Raji (cell line): ENCODE measurements around the gene KIFC3.

Experiments
- POLR2A ChIP-seq: IDR thresholded peaks from 2 replicates; pipeline ENCODE4 v1.6.1; 2011; ENCODE audit warnings: low read depth, low read length, control low read depth; ENCODE audit not compliant: insufficient read depth

The KIFC3 gene

DNA sequence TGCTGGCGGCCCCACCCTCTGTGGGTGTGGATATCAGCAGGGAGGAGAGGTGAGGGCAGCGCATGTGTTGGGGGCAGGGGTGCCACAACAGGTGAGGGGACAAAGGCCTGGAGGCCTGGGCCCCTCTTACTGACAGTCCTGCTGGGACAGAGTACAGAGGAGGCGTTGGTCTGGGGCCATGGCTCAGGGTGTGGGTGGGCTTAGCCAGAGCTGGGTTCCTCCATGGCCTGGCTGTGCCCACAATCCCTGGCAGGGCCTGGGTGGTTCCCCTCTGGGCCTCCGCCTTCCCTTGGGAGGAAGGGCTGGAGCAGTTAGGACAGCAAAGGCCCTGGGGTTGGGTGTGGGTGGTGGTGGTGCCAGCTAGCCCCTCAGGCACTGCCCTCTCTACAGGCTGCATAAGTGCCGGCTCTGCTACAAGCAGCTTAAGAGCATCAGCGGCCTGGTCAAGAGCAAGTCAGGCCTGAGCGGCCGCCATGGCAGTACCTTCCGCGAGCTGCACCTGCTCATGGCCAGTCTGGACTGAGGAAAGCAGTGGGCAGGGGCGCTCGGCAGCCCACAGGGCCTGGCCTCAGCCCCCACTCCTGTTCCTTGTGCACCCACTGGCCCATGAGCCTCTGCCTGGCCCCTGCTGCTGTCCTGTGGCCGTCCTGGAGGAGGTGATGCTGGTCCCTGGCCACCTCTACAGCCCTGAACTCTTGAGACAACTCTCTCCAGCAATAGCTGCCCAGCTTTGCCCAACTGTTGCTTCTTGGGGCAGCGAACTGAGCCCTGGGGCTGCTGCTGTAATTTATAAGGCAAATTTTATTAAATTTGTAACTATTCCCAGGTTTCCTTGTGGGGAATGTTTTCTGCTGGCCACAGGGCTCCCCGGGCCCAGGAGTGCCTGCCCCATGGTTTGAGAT, 45.6 kb downstream of the KIFC3 start:
- TF ChIP-seq POLR2A = no peak

DNA sequence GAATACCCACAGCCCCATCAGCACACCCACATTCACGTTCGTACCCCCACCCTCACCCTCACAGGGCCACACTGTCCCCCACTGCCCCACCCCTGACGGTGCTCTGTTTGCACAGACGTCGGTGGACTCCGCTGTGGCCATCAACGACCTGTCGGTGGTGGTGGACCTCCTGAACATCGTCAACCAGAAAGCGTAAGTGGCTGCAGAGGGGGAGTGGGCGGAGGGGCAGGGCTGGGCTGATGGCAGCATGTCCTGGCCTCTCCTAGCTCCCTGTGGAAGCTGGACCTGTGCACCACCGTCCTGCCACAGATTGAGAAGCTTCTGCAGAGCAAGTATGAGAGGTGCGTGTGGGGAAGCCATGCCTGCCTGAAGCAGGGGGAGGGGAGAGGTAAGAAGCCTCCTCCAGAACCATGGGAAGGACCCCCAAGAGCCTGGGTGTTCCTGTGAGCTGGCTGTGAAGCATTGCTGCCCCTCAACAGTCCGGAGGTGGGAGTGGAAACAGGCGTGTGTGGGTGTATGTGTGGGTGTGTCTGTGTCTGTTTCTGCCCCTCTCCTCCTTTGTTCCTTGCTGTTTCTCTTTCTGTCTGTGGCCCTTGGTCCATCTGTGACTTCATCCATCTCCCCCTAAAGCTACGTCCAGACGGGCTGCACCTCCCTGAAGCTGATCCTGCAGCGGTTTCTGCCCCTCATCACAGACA, 46.4 kb downstream of the KIFC3 start:
- no peak for TF ChIP-seq POLR2A

DNA sequence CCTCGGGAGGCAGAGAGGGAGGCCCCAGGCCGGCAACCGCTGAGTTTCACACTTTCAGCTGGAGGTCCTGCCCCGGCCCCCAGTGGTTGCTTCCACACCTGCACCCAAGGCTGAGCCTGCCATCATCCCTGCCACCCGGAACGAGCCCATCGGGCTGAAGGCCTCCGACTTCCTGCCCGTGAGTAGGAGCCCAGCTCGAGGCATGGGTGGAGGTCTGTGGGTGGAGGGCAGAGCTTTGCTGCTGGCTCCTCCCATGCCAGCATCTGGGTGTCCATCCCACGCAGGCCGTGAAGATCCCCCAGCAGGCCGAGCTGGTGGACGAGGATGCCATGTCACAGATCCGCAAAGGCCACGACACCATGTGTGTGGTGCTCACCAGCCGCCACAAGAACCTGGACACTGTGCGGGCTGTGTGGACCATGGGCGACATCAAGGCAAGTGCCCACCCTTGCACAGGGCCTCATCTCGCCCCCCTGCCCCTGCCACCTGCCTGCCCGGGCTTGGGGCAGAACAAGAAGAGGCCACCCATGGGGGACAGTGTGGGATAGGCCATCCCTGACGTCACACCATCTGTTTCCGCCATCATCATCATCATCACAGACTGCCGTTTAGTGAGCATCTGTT, 47.1 kb downstream of the KIFC3 start:
- no peak for TF ChIP-seq POLR2A

DNA sequence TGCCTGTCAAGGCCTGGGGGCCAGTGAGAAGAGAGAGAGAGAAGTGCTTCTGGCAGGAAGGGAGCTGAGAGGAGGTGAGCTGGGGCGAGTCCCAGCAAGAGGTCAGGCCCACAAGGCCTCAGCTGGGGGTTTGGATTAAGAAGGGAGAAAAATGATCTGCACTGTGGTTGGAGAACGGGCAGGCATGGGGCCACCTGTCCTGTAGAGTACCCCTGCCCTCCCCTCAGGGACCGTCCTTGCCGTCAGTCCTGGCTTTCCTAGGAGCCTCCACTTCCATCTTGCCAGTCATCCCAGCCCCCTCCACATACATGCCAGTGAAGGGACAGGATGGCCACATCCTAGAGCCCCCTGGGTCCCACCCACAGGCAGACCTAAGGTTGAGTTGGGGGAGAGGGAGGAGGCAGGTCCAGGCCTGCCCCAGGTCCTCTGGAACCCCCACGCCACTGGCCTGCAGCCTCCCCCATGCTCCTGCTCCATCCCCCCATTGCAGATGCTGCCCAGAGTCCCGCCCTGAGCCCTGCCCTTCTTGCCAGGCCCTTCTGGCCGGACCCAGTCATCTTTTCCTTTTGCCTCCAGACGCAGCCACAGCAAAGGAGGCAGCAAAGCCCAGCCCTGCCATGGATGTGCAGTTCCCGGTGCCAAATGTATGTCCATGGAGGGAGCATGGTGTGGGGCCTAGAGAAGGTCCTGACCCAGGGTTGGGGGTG, 47.8 kb downstream of the KIFC3 start:
- TF ChIP-seq POLR2A = no peak

DNA sequence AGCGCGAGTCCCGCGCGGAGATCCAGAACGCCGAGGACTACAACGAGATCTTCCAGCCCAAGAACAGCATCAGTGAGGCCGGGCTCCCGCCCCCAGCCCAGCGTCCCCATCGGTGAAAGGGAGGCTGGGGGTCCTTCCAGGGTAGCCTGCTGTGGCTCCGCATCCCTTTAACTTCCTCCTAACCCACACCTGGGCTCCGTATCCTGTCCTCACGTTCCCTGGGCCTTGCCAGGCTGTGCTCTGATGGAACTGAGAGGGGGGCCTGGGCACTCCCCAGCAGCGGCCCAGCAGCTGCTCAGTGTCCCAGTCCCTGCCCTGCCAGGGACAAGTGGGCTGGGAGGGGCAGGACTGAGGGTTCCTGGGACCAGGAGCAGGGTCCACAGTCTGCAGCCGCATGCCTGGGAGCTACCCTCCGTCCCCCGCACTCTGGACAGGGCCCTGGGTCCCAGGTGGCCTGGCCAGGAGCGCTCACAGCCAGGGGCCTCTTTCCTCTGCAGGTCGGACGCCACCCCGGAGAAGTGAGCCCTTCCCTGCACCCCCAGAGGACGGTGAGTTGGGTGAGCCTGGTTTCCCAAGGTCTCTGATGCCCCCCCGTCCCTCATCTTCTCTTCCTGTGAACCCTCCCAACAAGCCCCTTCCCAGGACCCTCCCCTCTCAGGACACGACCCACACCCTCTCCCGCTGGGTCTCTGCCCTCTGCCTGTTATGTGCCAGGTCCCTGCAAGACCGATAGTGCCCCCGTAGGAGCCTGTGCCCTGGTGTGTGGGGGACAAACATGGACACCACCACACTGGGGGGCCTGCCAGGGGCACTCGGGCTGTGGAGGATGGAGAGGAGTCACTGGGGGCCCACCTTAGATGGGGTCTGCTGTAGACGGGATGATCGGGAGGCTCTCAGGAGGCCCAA, 48.6 kb downstream of the KIFC3 start:
- no peak for TF ChIP-seq POLR2A

DNA sequence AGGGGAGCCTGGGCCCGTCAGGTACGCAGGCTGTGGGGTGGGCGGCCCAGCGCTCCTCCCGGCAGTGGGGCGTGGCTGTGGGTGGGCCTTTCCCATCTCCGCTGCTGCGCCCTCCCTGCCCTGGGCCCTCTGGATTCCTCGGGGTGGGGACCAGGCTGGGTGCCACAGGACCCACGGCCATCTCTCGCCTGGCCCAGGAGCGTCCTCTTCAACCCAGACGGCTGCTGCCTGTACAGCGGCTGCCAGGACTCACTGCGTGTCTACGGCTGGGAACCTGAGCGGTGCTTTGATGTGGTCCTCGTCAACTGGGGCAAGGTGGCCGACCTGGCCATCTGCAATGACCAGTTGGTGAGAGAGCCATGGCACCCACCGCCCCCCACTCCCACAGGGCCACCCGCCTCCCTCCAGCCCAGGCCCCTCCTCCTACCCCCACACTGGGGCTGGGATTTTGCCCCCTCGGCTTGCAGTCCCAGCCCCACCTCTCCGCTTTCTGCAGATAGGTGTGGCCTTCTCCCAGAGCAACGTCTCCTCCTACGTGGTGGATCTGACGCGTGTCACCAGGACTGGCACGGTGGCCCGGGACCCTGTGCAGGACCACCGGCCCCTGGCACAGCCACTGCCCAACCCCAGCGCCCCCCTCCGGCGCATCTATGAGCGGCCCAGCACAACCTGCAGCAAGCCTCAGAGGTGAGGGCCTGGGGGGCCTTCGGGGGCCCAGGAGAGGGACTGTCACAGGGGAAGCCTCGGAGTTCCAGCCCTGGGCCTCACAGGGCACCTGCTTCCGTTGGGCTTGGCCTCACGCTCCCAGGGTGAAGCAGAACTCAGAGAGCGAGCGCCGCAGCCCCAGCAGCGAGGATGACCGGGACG, 49.5 kb downstream of the KIFC3 start:
- no peak for TF ChIP-seq POLR2A

DNA sequence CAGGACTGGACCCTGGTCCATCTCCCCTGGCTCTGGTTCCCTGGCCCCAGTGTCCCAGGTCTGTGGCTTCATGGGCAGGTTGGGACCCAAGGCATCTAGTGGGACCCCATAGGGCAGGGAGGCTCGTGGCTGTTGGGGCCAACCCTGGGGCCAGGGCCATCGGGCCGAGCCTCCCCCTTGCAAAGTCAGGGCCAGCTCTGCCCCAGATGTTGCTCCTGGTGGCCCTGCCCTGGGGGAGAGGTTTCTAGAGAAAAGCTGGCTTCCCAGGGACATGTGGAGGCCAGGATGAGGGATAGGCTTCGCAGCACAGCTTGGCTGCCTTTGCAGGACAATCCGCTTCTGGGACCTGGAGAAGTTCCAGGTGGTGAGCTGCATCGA, 50.1 kb downstream of the KIFC3 start:
- TF ChIP-seq POLR2A = no peak

DNA sequence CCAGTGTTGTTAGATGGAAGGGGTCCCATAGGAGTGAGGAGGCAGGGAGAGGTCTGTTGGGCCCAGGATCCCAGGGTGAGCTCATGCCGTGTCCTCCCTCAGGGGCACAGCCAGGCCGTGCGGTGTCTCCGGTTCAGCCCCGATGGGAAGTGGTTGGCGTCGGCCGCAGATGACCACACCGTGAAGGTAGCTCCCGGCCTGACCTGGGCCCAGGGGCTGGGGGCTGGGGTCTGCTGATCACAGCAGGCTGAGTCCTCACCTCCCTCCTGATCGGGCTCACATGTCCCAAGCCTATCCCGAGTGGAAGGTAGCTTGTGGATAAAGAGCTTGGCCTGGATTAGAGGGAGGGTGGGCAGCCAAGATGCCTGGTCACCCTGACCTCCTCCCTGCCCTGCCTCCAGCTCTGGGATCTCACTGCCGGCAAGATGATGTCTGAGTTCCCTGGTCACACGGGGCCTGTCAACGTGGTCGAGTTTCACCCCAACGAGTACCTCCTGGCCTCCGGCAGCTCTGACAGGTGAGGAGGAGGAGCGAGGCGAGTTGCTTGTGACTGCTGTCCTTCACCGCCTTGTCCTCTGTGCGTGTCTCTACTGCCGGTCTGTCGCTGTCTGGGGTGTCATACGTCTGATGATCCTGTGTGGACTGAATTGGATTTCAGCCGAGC, 50.6 kb downstream of the KIFC3 start:
- TF ChIP-seq POLR2A = no peak

DNA sequence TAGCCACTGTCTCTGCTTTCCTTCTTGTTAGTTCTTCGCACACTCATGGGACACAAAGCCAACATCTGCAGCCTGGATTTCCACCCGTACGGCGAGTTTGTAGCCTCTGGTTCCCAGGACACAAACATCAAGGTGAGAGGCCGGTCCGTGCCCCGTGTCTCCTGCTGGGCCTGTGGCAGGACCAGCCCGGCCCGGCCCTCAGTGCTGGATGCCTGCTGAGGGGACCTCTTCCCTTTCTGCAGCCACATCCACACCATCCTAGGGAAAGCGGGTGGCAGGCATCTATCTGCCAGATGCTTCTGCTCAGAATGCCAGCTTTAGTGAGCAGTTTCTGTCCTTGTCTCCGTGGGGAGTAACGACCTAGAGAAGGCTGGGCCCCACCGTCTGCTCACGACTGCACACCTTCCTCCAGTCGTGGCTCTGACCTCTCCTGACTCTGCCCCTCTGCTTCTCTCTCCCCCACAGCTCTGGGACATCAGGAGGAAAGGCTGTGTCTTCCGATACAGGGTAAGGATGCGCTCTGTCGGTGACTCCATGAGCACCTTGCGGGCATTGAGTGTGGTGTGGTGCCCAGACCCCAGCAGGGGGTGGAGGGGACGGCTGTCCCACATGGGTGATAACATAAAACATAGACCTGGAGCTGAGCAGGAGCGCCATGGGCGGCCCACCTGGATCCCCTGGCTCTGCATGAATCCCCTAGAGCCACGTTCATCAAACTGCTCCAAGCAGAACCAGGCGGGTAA, 51.3 kb downstream of the KIFC3 start:
- no peak for TF ChIP-seq POLR2A

DNA sequence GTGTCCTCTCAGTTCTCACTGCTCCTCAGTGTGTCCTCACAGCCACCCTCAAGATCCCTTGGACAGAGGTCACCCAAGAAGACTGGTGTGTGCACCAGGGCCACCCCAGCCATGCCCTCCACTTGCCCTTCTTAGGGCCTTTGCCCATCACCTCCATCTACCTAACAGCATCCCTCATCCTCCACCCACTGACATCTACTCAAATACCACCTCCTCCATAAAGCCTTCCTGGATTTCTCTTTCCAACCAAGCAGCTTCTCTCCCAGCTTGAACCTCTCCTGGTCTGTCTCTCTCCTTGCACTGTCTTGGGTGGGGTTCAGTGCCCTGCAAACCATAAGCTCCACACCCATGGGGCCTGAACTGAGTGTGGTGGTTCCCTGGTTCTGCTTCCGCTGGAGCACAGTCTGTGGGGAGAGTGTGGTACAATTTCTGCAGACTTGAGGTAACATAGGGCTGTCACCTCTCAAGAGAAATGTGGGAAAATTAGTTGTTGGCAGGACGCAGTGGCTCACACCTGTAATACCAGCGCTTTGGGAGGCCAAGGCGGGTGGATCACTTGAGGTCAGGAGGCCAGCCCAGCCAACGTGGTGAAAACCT, 52.3 kb downstream of the KIFC3 start:
- no peak for TF ChIP-seq POLR2A

DNA sequence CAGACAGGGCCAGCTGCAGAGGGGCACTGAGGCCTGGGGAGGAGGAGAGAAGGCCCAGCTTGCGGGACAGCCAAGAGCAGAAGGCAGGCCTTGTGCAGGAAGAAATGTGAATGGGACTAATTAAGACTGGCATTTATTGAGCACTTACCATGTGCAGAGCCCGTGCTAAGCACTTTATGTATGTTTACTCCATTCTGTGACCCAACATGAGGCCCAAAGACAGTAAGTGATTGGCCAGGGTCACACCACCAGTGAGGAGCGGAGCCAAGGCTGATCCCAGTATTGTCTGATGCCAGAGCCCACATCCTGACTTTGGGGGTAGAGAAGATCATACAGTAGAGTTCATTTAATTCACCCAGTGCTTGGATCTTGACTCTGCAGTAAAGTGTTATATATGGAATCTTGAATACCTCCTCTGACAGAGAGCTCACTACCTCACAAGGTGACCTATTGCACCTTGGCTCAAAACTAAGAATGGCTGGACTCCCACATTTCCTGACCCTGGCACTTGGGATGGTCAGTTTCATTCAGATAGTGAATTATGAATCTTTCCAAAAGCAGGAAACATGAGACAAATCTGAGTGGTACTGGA, 53.1 kb downstream of the KIFC3 start:
- TF ChIP-seq POLR2A = no peak
